Naive thymus-derived CD8-positive, alpha-beta T cell (primary cell): Measurements from ENCODE around the gene ACY1. TPM values are rescaled to one million over a fixed set of nuclear protein-coding genes. Genes with fewer than 3 reads are reported as not detected.

Experiments
- ATAC-seq, 2 donors: fragments of 150-1000 bp; cut with Tn5 transposase in 1 of 2; sonication (Bioruptor Pico), chemical (Tn5 transposase) in 1 of 2; 1 replicate in 1 of 2; 2 replicates in 1 of 2; pipeline ENCODE4 v1.10.0; 2021; ENCODE audit warnings: mild to moderate bottlenecking in 2 of 2, moderate library complexity in 2 of 2
- POLR2A ChIA-PET: fragments of 350-600 bp; sonication (Branson Sonifier 250); formaldehyde crosslinking; loops from one replicate; lab custom pipeline; 2021; ENCODE audit warnings: antibody characterized with exemption; lab: Charles Lee
- DNase-seq, 10 donors: peaks; one replicate each; pipeline versions ENCODE4 v3.0.0 to v3.0.0-alpha.2; 2020 to 2022
- H3K27ac Mint-ChIP-seq, 10 donors: one replicate each; pipeline ENCODE4 v1.8.0; 2020 to 2022; ENCODE audit warnings: mild to moderate bottlenecking in 10 of 10, mixed read lengths in 10 of 10, moderate library complexity in 4 of 10, inconsistent platforms in 1 of 10
- H3K27me3 Mint-ChIP-seq, 5 donors: one replicate each; pipeline ENCODE4 v1.8.0; 2021 to 2022; ENCODE audit warnings: mixed read lengths in 5 of 5
- H3K36me3 Mint-ChIP-seq, 3 donors: one replicate each; pipeline ENCODE4 v1.8.0; 2020 to 2022; ENCODE audit warnings: mixed read lengths in 3 of 3, mild to moderate bottlenecking in 2 of 3, inconsistent platforms in 1 of 3
- H3K4me1 Mint-ChIP-seq, 4 donors: one replicate each; pipeline ENCODE4 v1.8.0; 2021 to 2022; ENCODE audit warnings: mixed read lengths in 4 of 4
- H3K4me3 Mint-ChIP-seq, 10 donors: one replicate each; pipeline ENCODE4 v1.8.0; 2020 to 2022; ENCODE audit warnings: mild to moderate bottlenecking in 10 of 10, mixed read lengths in 10 of 10, moderate library complexity in 6 of 10, inconsistent platforms in 1 of 10
- H3K9me3 Mint-ChIP-seq, 9 donors: one replicate each; pipeline ENCODE4 v1.8.0; 2020 to 2022; ENCODE audit warnings: mixed read lengths in 9 of 9, mild to moderate bottlenecking in 3 of 9, inconsistent platforms in 1 of 9, moderate library complexity in 1 of 9
- polyA plus RNA-seq, 3 donors: library from polyadenylated mRNA; unstranded; fragments of 300-500 nt; fragmentation: Illumina TruSeq; gene quantifications; one replicate each; pipeline ENCODE4 v1.2.3, GENCODE V29; 2021
- total RNA-seq, 8 experiments: library from RNA in 2 of 8; stranded (reverse) in 2 of 8; gene quantifications; one replicate each; pipeline ENCODE4 v1.2.3 and lab custom pipeline; 2021 to 2026

The ACY1 gene
- total and polyA plus RNA-seq, 5 experiments from 2014 or later = 14.1 to 28.5 (median 18.5) TPM

DNA sequence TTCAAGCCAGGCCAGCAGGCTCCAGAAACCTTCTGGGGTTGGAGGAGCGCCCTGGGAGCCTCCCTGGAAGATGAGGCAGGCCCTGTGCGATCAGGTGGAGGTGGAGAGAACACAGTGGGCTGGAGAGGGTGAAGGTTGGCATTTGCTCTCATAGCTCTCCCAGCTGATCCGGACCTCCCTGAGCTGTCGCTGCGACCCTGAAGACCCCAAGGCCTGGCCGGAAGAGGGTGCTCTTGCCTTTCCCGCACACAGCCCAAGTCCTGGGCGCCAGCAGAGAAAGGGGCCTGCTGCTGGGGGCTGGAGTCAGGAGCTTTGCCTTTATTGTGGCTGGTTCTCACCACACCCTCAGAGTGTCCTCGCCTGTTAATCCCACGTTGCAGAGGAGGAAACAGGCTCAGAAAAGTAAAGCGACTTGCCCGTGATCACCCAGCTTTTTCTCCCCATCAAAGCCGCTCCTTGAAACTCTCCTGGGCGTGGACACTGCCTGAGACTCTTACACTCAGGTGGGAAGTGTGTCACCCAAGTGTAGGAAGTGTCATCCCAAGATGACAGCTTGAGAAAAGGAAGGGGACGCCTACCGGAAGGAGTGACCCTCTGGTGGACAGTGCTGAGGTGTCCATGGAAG, 20.9 kb downstream of the ACY1 start:
- Mint-ChIP-seq H3K4me1 (peaks cover 6 to 13% (median 13%) of the 10 kb centered on the region in 4 donors), H3K27ac (peak overlapping the region in 1 of 10 donors; percentile 52), H3K36me3 (no peaks in the 10 kb centered on the region), H3K27me3 (peaks cover 0 to 1% (median 0%) of the 10 kb centered on the region in 5 donors), H3K4me3 (no peak overlapping the region), H3K9me3 (no peaks in the 10 kb centered on the region)
- DNase-seq (no peak), ATAC-seq (no peak)
- POLR2A ChIA-PET = interaction anchor here (0.7 to 0.8 kb wide), 2 partner anchors 9 to 119 kb away, joined by 3 to 4 read pairs; partner anchors contain the start of gene RPL29

DNA sequence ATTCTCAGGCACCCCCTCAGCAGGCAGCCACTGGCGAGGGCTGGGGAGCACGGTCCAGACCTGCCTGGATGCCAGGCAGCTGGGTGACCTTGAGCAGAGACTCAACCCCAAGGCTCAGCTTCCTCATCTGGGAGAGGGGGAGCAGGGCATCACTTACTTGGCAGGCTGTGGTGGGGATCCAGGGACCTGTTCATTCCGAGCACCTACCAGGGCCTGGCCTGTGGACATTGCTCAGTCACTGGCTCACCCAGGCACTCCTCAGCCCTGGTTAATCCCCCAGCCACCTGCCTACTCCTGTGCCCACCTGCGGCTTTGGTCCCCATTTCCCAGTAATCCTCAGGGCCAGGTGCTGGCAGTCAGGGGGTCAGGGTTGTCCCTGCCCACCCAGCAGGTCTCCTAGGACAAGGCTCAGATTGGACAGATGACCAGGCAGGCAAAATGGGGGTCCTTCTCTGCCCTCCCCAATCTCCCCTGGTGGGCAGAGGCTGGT, 21.6 kb downstream of the ACY1 start:
- ATAC-seq (no peak), DNase-seq (no peak)
- Mint-ChIP-seq H3K9me3 (no peaks in the 10 kb centered on the region), H3K4me1 (peaks cover 6 to 13% (median 13%) of the 10 kb centered on the region in 4 donors), H3K36me3 (no peaks in the 10 kb centered on the region), H3K27ac (no peak overlapping the region), H3K4me3 (no peak overlapping the region), H3K27me3 (no peaks in the 10 kb centered on the region)
- POLR2A ChIA-PET = interaction anchor here (0.7 to 1.4 kb wide), 3 partner anchors 9 to 51 kb away, joined by 3 to 6 read pairs (median 3); partner anchors contain the start of genes DUSP7 and RPL29

DNA sequence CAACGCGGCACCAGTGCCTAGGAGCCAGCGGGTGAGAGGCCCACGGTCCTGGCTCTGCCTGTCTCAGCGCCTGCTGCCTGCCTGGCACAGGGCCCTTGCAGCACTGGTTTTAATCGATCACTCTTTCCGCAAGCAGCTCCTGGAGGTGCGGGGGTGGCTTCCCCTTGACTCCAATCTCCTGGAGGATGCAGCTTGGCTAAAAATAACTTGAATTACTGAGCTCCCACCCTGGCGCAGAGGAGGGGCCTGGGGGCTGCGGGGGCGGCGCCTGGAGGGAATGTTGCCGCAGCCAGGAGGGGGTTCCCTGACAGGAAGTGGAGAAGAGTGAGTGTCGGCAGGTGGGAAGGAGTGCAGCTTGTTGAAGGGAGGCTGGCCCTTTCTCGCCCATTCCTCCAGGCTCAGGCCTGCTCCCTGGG, 22.2 kb downstream of the ACY1 start:
- Mint-ChIP-seq H3K9me3 (no peaks in the 10 kb centered on the region), H3K27ac (no peak overlapping the region), H3K4me3 (peak overlapping the region in 1 of 10 donors; percentile 20), H3K27me3 (no peaks in the 10 kb centered on the region), H3K4me1 (peaks cover 6 to 13% (median 13%) of the 10 kb centered on the region in 4 donors), H3K36me3 (no peaks in the 10 kb centered on the region)
- no peak for DNase-seq
- no peak for ATAC-seq
- POLR2A ChIA-PET = interaction anchor here (1.1 to 1.4 kb wide), 3 partner anchors 10 to 64 kb away, joined by 3 to 6 read pairs (median 3); partner anchors contain the start of genes DUSP7 and RPL29

DNA sequence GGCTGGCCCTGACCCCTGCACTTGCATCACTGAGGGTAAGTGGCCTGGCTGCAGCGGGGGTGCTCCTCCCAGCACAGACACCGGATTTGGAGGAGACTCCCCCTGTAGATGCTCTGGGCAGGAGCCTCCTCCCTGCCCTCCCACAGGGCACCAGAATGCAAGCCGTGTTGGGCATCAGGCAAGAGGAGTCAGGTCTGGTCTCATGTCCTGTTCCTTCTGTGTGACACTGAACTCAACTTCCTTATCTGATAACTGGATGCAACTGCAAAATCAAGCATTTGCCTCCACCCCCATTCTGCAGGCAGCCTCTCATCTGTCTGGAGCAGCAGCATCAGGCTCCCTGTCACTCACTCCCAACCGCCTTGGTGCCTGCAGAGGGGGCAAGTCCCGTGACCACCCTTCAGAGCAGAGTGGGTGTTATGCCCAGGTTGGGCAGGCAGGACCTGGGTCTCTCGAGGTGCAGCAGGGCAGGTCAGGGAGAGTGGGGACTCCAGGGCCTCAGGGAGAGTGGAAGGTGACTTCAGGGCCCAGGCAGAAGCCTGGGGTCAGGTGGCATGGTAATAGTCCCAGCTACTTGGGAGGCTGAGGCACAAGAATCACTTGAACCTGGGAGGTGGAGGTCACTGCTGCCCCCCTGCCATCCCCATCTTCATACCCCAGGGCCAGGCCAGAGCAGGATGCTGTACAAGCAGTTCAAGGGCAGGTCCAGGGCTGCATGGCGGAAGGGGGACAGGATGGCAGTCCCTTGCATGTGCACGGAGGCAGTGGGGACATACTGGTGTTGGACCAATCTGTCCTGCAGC, 22.9 kb downstream of the ACY1 start:
- DNase-seq (no peak), ATAC-seq (no peak)
- Mint-ChIP-seq H3K4me3 (no peak overlapping the region), H3K4me1 (peaks cover 6 to 13% (median 12%) of the 10 kb centered on the region in 4 donors), H3K9me3 (no peaks in the 10 kb centered on the region), H3K36me3 (no peaks in the 10 kb centered on the region), H3K27me3 (no peaks in the 10 kb centered on the region), H3K27ac (peak overlapping the region in 1 of 10 donors; percentile 14)
- POLR2A ChIA-PET = interaction anchor here (1.1 to 1.4 kb wide), 4 partner anchors 10 to 63 kb away, joined by 3 to 6 read pairs (median 4); partner anchors contain the start of genes DUSP7 and RPL29

DNA sequence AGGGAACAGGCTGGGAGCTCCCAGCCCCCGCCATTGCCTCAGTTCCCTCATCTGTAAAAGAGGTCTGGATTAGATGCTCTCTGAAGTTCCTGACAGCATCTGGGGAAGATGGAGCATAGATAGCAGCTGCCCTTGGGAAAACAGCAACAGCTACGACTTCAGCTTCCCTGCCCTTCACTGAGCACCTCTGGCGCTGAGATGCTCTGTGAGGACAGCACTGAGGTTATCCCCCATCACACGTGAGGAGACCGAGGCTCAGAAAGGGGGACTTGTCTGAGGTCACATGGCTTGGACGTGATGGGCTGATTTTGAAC, 23.4 kb downstream of the ACY1 start:
- no peaks in the 10 kb centered on the region for H3K36me3 Mint-ChIP-seq
- no peaks in the 10 kb centered on the region for H3K9me3 Mint-ChIP-seq

DNA sequence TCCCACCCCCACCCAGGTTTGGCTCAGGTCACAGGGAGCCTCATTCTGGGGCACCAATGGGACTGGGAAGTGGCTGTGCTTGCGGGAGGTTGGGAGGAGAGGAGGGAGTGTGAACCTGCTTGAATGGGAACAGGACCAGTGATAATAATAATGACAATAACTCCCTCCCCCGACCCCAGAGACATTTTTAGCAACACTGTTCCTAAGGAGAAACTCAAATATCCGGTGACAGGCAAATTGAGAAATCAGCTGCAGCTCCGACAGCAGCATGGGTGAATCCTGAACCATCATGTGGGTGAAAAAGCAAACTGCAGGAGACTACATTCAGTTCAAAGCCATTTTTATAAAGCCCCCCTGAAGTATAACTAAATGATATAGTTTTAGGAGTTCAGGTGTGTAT, 24.0 kb downstream of the ACY1 start:
- no peak for DNase-seq
- Mint-ChIP-seq H3K9me3 (peaks cover 0 to 3% (median 0%) of the 10 kb centered on the region in 9 donors), H3K4me3 (no peak overlapping the region), H3K27me3 (no peaks in the 10 kb centered on the region), H3K27ac (no peak overlapping the region), H3K36me3 (no peaks in the 10 kb centered on the region), H3K4me1 (peaks cover 0 to 13% (median 7%) of the 10 kb centered on the region in 4 donors)
- no peak for ATAC-seq
- POLR2A ChIA-PET = interaction anchor here (1.1 kb wide), 1 partner anchor 47 kb away, joined by 4 read pairs; no protein-coding TSS in a partner anchor

More for the DNA sequence above, 23.4 kb downstream of the ACY1 start:
- no peak overlapping the region for H3K27ac Mint-ChIP-seq
- no peak overlapping the region for H3K4me3 Mint-ChIP-seq
- H3K4me1 Mint-ChIP-seq = peaks cover 3 to 13% (median 9%) of the 10 kb centered on the region in 4 donors
- no peaks in the 10 kb centered on the region for H3K27me3 Mint-ChIP-seq
- no peak for DNase-seq
- no peak for ATAC-seq
- POLR2A ChIA-PET = interaction anchor here (1.1 kb wide), 1 partner anchor 48 kb away, joined by 4 read pairs; no protein-coding TSS in a partner anchor

DNA sequence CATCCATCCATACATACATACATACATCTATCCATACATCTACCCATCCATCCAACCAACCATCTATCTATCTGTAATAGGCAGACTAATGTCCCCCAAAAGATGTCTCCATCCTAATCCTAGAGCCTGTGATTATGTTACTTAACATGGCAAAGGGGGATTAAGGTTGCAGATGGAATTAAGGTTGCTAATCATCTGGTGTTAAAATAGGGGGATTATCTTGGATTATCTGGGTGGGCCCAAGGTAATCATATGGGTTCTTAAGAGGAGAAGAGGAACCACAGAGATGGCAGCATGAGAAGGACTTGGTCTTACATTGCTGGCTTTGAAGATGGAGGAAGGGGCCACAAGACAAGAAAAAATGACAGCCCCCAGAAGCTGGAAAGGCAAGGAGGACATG, 27.1 kb downstream of the ACY1 start:
- H3K27me3 Mint-ChIP-seq = no peaks in the 10 kb centered on the region

DNA sequence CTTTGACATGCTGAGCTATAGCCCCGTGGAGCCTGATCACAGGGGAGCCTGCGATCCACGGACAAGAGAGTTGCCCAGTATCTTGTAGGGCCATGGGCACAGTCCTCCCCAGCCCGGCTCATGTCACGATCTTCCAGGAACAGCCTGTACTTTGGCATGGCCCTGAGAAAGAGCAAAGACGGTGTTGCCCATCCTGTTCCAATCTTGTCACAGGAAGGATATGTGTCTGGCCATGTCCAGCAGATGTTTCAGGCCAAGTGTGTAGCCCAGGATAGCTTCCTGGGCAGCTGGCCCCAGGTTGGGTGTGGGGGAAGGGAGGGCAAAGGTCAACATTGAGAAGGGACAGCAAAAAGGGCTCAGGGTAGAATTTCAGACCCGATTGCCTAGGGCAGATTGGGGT, 29.4 kb downstream of the ACY1 start:
- ATAC-seq (no peak), DNase-seq (no peak)
- peaks cover 0 to 3% (median 0%) of the 10 kb centered on the region in 9 donors for H3K9me3 Mint-ChIP-seq
- H3K4me1 Mint-ChIP-seq = no peaks in the 10 kb centered on the region
- no peak overlapping the region for H3K4me3 Mint-ChIP-seq
- peak overlapping the region in 1 of 10 donors; percentile 86 for H3K27ac Mint-ChIP-seq
- H3K27me3 Mint-ChIP-seq = no peaks in the 10 kb centered on the region
- H3K36me3 Mint-ChIP-seq = no peaks in the 10 kb centered on the region
- POLR2A ChIA-PET = interaction anchor here (1.2 to 1.6 kb wide), 2 partner anchors 17 to 71 kb away, joined by 3 to 6 read pairs; partner anchors contain the start of genes PARP3, RPL29 and RRP9

More for the DNA sequence above, 27.1 kb downstream of the ACY1 start:
- peaks cover 0 to 3% (median 0%) of the 10 kb centered on the region in 9 donors for H3K9me3 Mint-ChIP-seq
- ATAC-seq = no peak
- H3K36me3 Mint-ChIP-seq = no peaks in the 10 kb centered on the region
- POLR2A ChIA-PET = no interaction called here
- no peak for DNase-seq
- peak overlapping the region in 1 of 10 donors; percentile 44 for H3K27ac Mint-ChIP-seq
- peak overlapping the region in 1 of 10 donors; percentile 9 for H3K4me3 Mint-ChIP-seq
- H3K4me1 Mint-ChIP-seq = peaks cover 0 to 9% (median 7%) of the 10 kb centered on the region in 4 donors

DNA sequence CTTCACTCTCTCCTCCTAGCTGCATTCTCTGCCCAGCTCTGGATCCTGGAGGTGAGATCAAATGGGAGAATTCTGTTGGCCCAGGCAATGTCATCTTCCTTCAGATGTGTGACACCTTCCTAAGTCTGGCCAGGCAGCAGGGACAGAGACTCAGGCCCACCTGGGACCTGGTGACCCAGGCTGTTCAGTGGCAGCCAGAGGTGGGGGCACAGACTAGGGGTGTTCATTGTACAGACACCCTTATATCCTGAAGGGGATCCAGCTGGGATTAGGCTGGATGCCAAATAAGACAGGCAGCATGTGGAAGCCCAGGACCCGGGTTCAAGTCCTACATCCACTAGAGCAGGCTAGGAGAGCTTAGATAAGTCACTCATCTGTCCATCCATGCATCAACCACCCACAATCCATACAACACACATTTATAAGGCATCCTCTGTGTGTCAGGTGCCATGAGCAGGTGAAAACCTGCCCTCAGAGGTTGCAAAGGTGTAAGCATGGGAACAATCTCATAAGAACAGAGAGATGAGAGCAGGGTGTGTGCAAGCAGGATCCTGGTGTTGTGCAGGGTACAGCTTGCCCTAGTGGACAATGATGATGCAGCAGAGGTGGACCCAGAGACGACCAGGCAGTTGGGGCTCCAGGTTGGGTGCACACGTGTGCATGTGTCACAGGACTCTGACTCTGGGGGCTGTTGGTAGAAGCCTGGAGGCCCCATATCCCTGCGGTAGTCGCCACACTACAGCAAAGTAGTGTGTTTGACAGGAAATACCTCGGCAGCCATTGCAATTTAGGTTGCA, 30.7 kb downstream of the ACY1 start:
- Mint-ChIP-seq H3K4me1 (no peaks in the 10 kb centered on the region), H3K4me3 (no peak overlapping the region)

DNA sequence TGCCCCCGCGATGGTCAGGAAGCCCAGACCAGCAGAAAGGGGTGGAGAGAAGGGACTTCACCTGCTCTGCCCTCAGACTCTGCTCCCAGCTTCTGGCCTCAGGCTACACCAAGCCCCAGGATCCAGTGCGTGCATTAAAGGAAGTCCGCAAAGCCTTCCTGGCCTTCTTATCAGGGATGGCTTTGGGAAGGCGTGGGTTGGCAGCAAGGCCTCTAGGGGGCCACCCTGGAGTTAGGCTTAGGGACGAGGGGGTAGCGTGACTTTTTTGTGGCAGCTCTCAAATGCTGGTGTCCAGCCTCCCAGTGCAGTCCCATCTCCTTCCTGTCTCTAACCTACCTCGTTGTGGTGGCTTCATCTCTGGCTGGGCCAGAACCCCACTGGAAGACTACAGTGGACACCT, 31.3 kb downstream of the ACY1 start:
- POLR2A ChIA-PET = no interaction called here
- Mint-ChIP-seq H3K9me3 (peaks cover 0 to 3% (median 0%) of the 10 kb centered on the region in 9 donors), H3K27ac (no peak overlapping the region), H3K27me3 (no peaks in the 10 kb centered on the region), H3K4me1 (no peaks in the 10 kb centered on the region), H3K4me3 (no peak overlapping the region), H3K36me3 (no peaks in the 10 kb centered on the region)
- ATAC-seq (no peak), DNase-seq (no peak)

More for the DNA sequence above, 30.7 kb downstream of the ACY1 start:
- Mint-ChIP-seq H3K27me3 (no peaks in the 10 kb centered on the region), H3K36me3 (no peaks in the 10 kb centered on the region), H3K9me3 (peaks cover 0 to 3% (median 0%) of the 10 kb centered on the region in 9 donors), H3K27ac (peak overlapping the region in 2 of 10 donors; percentile 56 to 76)
- no peak for ATAC-seq
- POLR2A ChIA-PET = no interaction called here
- DNase-seq = no peak

DNA sequence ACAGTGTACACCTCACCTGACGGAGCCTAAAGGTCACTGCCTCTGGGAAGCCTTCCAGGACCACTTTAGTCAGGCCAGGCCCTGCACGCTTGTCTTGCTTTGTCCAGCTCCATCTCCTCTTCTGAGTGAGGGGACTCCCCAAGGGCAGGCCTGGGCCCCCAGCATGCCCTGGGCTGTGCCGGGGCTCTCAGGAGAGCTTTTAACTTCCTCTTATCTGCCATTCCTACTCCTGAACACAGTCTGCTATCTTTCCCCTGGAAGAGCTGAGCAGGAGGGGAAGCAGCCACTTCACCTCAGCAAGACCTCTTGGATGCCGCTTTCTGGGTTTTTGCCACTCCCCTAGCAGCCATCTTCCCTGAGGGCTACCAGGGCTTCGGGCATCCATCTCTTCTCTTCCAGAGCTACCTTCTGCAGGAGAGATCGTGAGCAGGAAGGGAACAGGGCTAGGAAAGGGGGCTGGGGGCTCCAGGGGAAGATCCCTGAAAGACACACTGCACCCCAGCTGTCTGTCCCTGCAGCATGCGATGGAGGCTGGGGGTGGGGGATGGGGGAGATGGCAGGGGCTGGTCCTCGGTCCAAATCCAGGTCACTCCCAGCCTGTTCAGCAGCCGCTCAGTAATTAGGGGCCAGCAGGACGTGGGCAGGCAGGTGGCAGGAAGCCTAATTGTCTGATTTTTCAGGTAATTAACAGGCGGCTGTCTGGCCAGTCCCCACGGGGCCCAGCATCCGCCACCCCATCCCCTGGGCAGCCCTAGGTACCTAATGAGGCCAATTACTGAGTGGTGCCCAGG, 32.3 kb downstream of the ACY1 start:
- peak overlapping the region in 1 of 10 donors; percentile 50 for H3K27ac Mint-ChIP-seq
- POLR2A ChIA-PET = interaction anchor here (1.2 kb wide), 1 partner anchor 51 kb away, joined by 3 read pairs; no protein-coding TSS in a partner anchor
- H3K27me3 Mint-ChIP-seq = no peaks in the 10 kb centered on the region
- no peaks in the 10 kb centered on the region for H3K4me1 Mint-ChIP-seq
- no peak overlapping the region for H3K4me3 Mint-ChIP-seq
- peaks cover 0 to 3% (median 0%) of the 10 kb centered on the region in 9 donors for H3K9me3 Mint-ChIP-seq
- DNase-seq (no peak), ATAC-seq (no peak)
- no peaks in the 10 kb centered on the region for H3K36me3 Mint-ChIP-seq
